Vagina (tissue), 2 donors: ENCODE data around the gene TSPAN9. TPM values are rescaled to one million over a fixed set of nuclear protein-coding genes. Genes with fewer than 3 reads are reported as not detected.

Experiments used
- DNase-seq, 2 donors: peaks; one replicate each; pipeline ENCODE4 v3.0.0-alpha.2; 2017; ENCODE audit errors: extremely low spot score in 2 of 2
- H3K27ac ChIP-seq: fragments of 200-600 bp; sonication (generic); one replicate; pipeline ENCODE4 v1.5.1; 2019
- H3K27me3 ChIP-seq: fragments of 200-600 bp; sonication (generic); one replicate; pipeline ENCODE4 v1.5.1; 2019
- H3K36me3 ChIP-seq, 2 donors: fragments of 200-600 bp; sonication (generic); one replicate each; pipeline ENCODE4 v1.5.1; 2017 to 2019
- H3K4me1 ChIP-seq: fragments of 200-600 bp; sonication (generic); one replicate; pipeline ENCODE4 v1.5.1; 2019
- H3K4me3 ChIP-seq, 2 donors: fragments of 200-600 bp; sonication (generic); 1 replicate in 1 of 2; 2 replicates in 1 of 2; pipeline ENCODE4 v1.5.1; 2016 to 2019
- H3K9me3 ChIP-seq: fragments of 200-600 bp; sonication (generic); one replicate; pipeline ENCODE4 v1.5.1; 2019
- CTCF ChIP-seq, 3 experiments: fragments of 450-650 bp in 2 of 3; fragments of 200-600 bp in 1 of 3; sonication (generic) in 1 of 3; IDR thresholded peaks; one replicate each; pipeline ENCODE4 v1.5.1; 2017 to 2019; ENCODE audit warnings: antibody characterized with exemption in 3 of 3, mild to moderate bottlenecking in 2 of 3, moderate library complexity in 2 of 3
- POLR2A ChIP-seq, 2 donors: fragments of 450-650 bp; IDR thresholded peaks; one replicate each; pipeline ENCODE4 v1.6.1; 2017; ENCODE audit warnings: antibody characterized with exemption in 2 of 2, mild to moderate bottlenecking in 2 of 2, moderate library complexity in 2 of 2
- POLR2AphosphoS5 ChIP-seq, 2 donors: sonication (generic); formaldehyde crosslinking; IDR thresholded peaks; one replicate each; pipeline ENCODE4 v1.9.0; 2017; ENCODE audit warnings: antibody characterized with exemption in 2 of 2, mild to moderate bottlenecking in 2 of 2, low read depth in 1 of 2; ENCODE audit not compliant: insufficient read depth in 1 of 2
- intact Hi-C: fragments of 100-400 bp; cut with DNase I; formaldehyde crosslinking; loops from one replicate; pipeline ENCODE4 v1.15.1; 2023
- total RNA-seq: library from RNA; depleted of rRNA; stranded (reverse); fragments of >200 nt; gene quantifications from one replicate; pipeline ENCODE4 v1.2.3, GENCODE V29; 2016

TSPAN9 gene
- total RNA-seq, 1 donor from 2014 or later = 32.2 TPM

DNA sequence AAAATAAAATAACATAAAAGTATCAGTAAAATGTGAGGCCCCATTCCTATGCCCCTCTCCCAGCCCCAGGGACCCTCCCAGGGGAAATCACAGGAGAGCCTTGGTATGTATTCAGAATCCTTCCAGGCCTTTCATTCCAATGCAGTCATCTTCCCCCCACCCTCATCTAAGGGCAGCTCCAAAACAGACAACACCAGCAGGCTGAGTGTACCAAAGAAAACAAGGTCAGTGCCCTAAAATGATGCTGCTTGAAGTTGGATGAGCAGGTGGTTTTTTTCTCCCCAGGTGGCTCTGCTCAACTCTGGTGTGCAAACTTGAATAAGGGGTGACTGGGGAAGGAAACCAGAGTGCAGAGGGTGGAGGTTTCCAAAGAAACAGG, 56.2 kb downstream of the TSPAN9 start:
- TF ChIP-seq CTCF (IDR thresholded peaks at IDR 0.05) (no peak), POLR2A (IDR thresholded peaks at IDR 0.05) (no peak)
- Histone ChIP-seq H3K36me3 (no peaks in the 10 kb centered on the region), H3K9me3 (no peaks in the 10 kb centered on the region), H3K4me1 (peaks cover 57% of the 10 kb centered on the region), H3K4me3 (no peak overlapping the region), H3K27ac (peak overlapping the region; percentile 56), H3K27me3 (no peaks in the 10 kb centered on the region)
- intact Hi-C loops = loop anchor here (10.0 kb wide), 1 partner anchor 59 kb away; the partner anchor contains the start of gene TSPAN9
- DNase-seq = no peak

- Histone ChIP-seq H3K27me3 (no peaks in the 10 kb centered on the region), H3K27ac (peak overlapping the region; percentile 56), H3K4me3 (no peak overlapping the region), H3K4me1 (peaks cover 63% of the 10 kb centered on the region), H3K36me3 (no peaks in the 10 kb centered on the region), H3K9me3 (no peaks in the 10 kb centered on the region)
- TF ChIP-seq CTCF (IDR thresholded peaks at IDR 0.05) (no peak), POLR2A (IDR thresholded peaks at IDR 0.05) (no peak), POLR2AphosphoS5 (IDR thresholded peaks at IDR 0.05; ENCODE audit: insufficient read depth in 1 of 2, low read depth in 1 of 2) (no peak)
- intact Hi-C loops = loop anchor here (10.0 kb wide), 1 partner anchor 59 kb away; the partner anchor contains the start of gene TSPAN9
- no peak for DNase-seq
Observed at GRCh38 chr12:3134126-3134525, 56.9 kb downstream of the TSPAN9 start.

DNA sequence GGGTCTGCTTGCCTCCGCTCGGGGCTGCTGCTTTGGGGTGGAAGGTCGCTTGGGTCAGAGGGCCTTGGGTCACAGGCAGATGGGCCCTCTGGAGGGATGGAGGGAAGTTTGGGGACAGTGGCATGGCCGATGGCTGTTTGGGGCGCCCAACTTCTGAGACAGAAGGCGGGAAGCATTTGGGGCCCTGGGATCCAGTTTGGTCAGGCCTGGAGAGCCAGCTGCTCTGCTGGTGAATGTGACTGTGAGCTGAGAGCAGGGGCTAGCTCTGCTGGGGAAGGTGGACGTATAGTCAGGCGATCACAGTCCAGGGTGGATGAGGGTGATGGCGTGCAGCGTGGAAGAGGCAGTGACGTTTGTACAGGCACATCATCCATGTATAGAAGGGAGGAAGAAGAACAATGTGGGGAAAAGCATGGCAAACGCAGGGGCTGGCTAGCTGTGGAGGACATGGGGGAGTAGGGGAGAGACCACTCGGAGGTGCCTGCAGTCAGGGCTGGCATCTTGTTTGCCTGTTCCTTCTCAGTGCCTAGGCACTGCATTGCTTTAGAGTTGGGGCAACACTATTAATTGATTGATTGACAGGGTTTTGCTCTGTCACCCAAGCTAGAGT, 57.5 kb downstream of the TSPAN9 start:
- no peak for TF ChIP-seq CTCF (IDR thresholded peaks at IDR 0.05)
- no peak for TF ChIP-seq POLR2AphosphoS5 (IDR thresholded peaks at IDR 0.05; ENCODE audit: insufficient read depth in 1 of 2, low read depth in 1 of 2)
- TF ChIP-seq POLR2A (IDR thresholded peaks at IDR 0.05) = no peak
- peaks cover 61% of the 10 kb centered on the region for H3K4me1 ChIP-seq
- intact Hi-C loops = loop anchor here (10.0 kb wide), 1 partner anchor 60 kb away; the partner anchor contains the start of gene TSPAN9
- H3K27ac ChIP-seq = no peak overlapping the region
- H3K4me3 ChIP-seq = no peak overlapping the region
- H3K27me3 ChIP-seq = no peaks in the 10 kb centered on the region
- H3K9me3 ChIP-seq = no peaks in the 10 kb centered on the region
- DNase-seq = no peak
- H3K36me3 ChIP-seq = no peaks in the 10 kb centered on the region

DNA sequence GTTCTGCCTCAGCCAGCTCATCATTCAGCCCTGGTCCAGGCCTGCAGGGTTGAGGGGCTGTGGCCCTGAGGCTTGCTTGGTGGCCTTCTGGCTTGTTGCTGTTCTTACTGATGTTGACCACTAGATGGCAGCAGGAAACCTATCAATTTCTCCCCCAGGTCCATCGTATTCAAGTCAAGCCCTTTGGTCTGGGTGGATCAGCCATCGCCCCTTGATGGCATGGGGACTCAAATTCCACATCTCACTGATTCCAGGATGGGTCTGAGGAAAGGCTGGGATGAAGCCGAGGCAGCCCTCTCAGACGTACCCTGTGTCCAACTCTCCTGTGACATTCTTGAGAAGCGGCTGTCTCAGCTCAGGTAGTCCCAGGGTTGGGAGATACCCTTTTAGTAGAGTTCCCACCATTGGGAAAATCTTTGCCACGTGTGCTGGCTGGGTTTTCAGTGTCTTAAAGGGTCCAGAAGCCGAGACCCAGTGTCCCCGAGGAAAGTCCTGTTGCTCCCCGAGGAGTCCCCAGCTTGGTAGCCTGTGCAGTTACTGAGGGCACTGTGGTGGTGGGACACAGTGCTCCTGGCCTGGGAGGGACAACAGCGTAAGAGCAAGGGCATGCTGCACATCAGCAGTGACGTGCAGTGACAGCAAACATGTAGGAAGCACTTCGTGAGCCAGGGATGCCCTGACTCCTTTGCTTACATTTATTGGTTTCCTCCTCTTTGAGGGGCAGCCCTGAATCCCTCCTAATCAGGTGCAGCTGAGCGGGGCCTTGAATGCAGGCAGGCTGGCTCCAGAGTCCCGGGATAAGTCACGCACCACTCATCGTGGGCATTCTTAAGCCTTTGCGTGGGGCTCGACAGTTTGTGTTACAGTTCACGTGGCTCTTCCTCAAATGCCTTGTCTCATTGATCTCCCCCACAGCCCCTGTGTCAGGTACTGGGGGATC, 58.6 kb downstream of the TSPAN9 start:
- no peaks in the 10 kb centered on the region for H3K36me3 ChIP-seq
- TF ChIP-seq CTCF (IDR thresholded peaks at IDR 0.05) (peak; percentile 51 to 86 (median 75)), POLR2A (IDR thresholded peaks at IDR 0.05) (no peak)
- H3K27me3 ChIP-seq = no peaks in the 10 kb centered on the region
- intact Hi-C loops = loop anchor here (2.0 to 10.0 kb wide), 2 partner anchors 61 to 139 kb away; partner anchors contain the start of gene TSPAN9
- H3K27ac ChIP-seq = no peak overlapping the region
- H3K4me1 ChIP-seq = peaks cover 50% of the 10 kb centered on the region
- DNase-seq = no peak
- H3K9me3 ChIP-seq = no peaks in the 10 kb centered on the region
- no peak overlapping the region for H3K4me3 ChIP-seq
